HG02884 (cell line): ENCODE results near the gene GMPR.
A peak's percentile ranks its signal among the peaks of the same experiment; 100 is the strongest.

Source experiments
- ATAC-seq: cut with Tn5 transposase; IDR thresholded peaks from one replicate; pipeline ENCODE4 v1.9.1; 2021; ENCODE audit warnings: mild to moderate bottlenecking, moderate library complexity; ENCODE audit not compliant: unreplicated experiment

Gene GMPR

DNA sequence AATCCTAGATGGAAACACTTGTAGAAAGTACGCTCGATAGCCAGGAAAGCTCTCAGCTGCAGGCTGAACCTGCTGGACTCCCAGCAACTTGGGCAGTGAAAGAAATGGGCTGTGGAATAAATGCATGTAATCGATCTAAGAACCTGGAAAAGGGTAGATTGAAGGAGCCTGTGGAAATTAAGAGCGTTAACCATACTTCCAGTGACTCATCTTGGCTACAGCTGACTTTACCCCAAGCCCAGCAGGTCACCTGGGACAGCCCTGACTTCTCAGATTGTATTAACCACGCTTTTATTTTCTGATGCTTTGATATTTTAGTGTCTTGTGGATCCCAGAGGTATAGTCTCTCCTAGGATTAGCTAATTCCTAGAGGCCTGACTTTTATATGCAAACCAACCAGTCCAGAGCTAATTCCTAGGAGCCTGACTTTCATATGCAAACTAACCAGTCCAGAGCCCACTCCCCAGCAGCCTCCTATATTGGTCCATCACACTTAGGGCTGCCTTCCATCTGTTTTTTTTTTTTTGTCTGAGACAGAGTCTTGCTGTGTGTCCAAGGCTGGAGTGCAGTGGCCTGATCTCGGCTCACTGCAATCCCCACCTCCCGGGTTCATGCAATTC, 86.3 kb downstream of the GMPR start:
- ATAC-seq, result no peak

DNA sequence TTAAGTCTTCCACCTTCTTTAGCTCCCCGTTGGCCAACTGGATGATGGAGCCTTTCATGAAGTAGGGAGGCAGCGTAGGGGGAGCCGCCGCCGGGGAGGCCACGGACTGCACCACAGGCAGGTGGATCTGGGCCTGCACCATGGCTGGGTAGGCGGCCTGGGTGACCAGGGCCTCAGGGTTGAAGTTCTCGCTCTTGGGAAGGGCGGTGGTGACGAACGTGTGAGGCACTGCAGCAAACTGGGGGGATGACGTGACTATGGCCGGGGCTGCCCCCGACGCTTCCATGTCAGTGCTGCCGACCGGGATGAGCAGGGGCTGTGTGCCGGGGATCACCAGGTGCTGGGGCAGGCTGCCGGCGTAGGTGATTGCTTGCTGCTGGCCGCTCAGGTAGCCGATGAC, 88.1 kb downstream of the GMPR start:
- ATAC-seq, result no peak

DNA sequence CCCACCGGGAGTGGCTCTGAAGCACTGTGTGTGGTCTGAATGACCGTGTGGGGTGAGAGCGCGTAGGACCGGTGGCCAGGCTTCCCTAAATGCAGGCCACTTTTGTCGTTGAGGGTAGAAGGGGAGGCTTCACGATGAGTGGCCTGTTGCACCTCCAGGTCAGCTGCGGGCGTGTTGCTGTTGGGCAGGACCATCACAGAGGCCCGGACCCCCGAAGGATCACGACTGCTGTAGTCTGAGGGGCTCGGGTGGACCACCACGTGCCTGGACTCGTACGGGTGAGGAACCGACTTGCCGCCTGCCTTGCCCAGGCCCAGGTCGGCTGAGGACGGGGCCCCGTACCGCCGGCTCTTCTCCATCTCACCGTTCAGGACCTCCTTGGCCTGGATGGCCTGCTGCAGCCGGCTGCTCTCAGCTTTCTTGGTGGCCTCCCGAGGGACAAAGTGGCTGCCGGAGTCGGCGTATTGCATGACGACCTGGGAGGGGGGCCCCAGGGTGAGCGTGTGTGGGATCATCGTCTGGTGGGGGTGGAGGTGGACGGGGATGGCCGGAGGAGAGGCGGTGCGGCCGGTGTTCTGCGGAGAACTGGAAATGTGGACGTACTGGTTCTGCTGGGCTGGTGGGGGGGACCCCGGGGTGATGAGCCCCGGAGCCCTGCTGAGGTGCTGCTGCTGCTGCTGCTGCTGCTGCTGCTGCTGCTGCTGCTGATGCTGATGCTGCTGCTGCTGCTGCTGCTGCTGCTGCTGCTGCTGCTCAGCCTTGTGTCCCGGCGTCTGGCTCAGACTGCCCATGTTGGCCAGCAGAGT, 88.8 kb downstream of the GMPR start:
- no peak for ATAC-seq

DNA sequence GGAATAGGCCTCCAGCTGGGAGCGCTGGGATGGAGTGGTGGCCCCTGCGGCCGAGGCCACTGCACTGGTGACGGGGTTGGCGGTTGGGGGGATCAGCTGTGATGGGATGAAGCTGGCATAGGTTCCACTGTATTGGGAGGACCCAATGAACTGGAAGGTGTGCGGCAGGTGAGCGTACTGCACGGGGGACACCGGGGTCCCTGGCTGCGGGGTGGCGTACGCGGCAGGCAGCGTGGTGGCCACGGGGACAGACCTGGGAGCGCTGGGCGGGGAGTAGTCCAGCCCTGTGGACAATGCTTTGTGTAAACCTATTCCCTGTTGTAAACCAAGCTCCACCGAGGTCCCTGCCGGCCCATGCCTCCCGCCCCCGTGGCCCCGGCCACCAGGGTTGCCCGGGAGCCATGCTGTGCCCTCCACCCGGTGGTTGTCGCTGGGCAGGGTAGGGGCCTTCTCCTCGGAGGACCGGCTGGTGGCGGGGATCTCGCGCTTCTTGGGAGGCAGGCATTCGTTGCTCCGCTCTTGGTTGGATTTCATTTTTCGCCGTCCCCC, 89.5 kb downstream of the GMPR start:
- ATAC-seq, result no peak

DNA sequence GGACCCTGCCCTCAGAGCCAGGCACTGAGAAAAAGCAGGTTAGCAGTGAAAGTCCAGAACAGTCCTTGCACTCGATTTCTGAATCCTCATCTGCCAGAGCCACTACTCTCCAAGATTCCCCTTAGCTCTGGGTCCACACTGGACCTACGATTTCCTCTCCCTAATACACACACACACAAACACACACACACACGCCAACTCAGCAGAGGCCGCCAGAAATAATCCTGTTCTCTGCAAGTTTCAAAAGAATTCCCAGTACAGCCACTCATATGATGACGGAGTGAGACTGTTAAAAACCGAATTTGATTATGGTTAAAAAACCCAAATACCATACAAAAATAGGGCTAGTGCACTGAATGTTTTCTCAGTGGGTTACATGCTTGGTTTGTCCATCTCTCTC, 90.8 kb downstream of the GMPR start:
- no peak for ATAC-seq

DNA sequence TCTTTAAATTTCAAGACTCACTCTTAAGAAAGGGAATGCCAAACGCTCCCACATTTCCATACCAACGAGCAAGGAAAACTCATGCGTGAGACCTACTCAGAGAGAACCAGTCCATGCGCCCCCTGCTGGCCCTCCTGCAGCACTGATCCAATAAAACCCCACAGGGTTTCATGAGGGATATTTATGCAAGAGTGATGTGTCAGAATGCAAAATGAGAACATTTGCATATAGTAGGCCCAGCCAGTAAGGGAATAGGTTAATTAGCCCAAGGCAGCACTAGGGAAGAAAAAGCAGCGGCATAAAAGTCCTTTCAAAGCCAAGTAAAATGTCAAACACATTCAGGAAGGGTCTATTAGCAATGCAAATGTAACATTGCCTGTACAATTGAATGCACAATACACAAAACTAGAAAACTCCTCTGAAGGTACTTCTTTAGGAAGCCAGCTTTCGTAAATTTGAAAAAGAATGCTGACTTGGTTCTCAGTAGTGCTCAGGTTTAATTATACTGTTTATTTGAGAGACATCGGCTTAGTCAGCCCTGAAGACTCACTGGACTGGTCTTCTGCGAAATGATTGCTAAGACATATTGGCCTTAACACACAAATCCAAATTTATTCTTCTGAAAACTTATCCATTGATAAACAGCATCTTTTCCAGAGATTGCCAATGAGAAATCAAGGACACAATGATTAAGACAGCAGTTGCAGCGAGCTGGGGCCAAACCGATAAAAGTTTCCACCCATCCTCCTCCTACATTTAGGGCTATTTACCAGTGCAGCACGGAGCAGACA, 93.2 kb downstream of the GMPR start:
- ATAC-seq, result peak; percentile 44

DNA sequence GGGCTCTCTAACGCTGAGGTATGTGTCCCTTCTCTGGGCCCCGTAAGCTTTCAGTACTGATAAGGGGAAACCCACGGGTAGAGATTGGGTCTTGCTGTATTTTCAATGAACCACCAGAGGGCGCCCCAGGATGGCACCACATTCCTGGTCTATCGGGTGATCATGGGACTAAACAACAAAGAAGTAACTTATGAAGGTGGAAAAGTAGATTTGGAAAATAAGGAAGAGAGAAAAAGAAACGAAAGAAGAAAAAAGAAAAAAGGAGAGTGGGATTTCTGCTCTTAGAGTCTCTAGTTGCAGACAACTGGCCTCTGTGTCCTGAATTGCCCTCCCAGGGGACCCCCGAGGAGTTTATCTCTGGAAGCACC, 93.8 kb downstream of the GMPR start:
- ATAC-seq, result peak; percentile 89

DNA sequence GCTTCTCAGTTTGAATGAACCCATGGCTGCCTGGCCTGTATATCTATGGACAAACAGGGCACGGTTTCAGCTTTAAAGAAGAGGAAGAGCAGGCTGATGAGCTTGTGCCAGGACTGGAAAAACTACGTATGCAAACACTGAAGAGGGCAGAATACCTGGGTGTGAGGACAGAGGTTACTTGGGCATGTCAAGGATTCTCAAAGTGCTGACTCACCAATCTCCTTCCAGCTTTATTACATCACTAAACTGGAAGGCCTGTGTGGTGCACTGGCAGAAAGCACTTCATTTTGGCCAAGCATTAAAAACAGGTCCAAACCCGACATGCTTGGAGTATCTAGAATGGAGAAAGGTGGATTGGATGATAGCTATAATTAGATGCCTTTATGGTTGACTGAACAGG, 95.2 kb downstream of the GMPR start:
- no peak for ATAC-seq

DNA sequence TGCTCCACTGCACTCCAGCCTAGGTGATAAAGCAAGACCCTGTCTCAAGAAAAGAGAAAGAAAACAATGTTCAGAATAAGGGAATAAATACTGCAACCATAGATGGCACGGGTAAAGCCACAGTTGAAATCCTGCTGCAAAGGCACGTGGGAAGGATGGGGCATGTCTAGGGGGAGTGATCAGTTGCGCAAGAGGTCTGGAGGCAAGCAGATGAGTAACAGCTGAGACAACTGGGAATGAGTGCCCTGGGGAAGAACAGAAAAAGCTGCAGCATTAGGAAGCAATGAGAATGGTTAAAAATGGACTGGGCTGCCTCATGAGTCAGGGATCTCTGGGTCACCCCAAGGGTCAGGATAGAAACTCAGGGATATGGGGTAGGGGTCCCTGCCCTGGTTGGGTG, 96.3 kb downstream of the GMPR start:
- ATAC-seq, result no peak

DNA sequence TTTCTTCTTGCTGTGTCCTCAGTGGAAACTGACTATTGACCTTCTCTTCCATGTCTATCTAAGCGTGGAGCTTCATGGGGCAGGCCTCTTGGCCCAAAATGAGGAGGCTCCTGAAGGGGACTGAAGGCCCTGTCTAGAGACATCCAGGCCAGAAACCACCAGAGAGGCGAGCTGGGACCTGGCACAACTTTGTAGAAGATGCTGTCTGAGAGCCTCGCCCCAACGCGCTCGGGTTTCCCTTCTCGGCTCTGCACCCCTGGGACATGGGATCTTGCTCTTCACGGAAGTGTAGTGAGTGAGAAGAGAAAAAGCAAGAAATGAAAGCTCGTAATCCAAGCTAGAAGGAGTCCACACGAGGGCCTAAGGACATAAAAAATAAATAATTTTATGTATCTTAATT, 96.8 kb downstream of the GMPR start:
- no peak for ATAC-seq

DNA sequence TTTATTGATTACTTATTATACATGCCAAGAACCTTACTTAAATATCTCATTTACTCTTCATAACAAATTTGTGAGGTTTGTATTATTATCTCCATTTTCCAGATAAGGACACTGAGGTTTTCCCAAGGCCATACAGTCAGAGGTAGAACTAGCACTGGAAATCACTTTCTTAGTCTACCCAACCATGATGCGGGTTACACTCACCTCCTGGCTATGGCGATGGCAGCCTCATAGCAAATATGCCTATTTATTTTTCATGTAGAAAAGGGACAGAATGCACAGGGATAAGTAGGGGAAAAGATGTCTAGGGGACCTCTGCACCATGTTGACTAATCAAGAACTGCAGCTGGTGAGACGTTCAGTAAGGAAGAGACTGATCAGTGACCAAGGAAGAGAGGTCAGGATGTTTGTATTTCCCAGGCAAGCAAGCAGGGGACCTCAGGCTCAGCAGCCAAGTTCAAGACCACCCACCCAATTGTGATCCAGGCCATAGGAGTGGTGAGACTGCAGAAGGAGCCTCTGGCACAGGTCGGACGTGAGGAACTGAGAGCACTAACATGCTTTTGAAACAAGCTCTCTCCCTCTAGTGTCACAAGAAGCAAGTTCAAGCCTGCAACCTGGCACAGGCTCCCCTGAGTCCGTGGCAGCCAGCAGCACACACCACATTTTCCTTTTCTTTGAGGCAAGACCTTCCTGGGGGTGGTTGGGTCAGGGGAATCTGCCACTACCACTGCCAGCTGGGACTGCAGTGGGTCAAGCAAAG, 97.8 kb downstream of the GMPR start:
- ATAC-seq, result no peak

DNA sequence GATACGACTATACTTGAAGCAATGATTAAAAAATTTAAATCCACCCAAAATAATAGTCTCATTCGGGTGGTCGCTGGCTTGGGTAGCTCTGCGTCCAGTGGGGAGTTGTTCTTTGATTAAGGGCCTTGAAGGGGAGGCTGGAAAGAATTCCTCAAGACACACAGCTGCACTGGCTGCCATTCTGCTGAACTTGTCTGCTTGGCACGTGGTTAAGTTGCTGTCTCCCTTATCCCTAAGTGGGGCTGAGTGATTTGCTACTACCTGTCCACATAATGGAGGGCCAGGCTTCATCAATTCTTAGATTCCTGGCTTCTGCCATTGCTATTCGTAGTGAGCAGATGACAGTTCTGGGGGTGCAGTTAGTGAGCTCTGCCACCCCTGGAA, 98.5 kb downstream of the GMPR start:
- no peak for ATAC-seq

DNA sequence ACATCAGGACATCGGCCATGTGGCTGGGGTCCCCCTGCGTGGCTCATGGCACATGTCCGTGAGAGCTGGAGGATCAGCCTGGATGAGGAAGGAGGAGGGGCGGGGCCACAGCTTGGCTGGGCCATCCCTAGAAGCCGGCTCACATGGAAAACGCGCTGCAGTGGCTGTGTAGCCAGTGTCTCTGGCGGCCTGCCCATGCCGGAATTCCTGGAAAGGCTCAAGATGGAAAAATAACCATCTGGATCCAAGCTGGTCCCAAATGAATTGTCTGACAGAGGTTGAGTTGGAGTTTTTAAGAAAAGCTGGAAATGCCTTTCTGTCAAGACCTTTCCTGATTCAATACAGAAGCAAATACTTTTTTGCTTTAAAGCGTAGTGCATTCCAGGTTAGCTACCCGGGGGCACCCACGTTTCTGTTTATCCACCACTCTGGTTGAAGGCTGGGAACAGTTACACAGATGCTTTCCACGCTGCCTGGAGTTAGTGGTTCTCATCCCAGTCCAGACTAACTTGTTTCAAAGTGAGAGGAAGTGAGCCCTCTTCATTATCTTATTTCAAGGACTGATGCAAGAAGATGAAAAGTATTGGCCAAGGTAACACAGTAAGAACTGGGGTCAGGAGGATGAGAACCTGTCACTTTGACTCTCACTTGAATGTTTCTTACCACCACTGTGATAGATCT, 99.0 kb downstream of the GMPR start:
- ATAC-seq, result no peak

DNA sequence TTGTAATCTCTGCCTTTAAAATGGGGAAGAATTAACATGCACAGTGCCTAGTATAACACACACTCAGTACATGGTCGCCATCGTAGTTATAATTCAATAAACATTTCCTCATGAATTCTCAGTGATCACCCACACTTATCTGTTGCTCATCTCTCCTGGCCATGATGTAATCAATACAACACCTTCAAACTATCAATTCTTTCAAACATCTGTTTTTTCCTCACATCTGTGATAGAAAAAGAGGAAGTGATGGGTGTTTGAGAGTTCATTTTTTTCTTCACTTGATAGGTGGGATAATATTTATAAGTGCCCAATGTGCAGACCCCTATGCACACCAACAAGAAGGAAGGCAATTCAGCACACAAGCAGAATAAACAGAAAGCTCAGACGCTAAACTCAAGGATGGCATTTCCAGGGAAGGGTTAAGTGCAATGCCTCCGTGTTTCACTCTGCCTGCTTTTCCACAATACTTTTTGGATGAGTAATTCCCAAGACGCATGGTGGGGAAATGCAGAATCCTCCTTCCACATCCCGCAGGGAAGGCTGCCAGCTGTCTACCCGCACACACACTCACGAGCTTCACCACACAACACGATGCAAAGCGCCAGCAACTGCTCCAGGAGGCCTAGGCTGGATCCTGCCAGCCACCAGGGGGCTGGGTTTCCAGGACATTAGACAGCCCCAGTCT, 100.3 kb downstream of the GMPR start:
- ATAC-seq, result no peak

DNA sequence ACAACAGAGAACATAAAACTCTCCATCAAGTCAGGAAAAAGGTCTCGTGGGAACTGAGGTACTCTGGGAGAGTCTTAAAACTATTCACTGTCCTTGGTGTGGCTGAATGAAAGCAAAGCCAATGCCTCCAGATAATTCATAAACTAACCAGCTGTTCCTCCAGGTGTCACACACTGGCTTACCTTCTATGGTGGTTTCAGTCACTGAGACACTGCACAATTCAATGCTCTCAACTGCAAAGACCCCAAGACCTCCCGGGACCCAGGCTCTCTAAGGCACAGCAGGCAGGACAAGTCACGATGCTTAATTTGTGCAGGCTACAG, 100.8 kb downstream of the GMPR start:
- ATAC-seq, result no peak

DNA sequence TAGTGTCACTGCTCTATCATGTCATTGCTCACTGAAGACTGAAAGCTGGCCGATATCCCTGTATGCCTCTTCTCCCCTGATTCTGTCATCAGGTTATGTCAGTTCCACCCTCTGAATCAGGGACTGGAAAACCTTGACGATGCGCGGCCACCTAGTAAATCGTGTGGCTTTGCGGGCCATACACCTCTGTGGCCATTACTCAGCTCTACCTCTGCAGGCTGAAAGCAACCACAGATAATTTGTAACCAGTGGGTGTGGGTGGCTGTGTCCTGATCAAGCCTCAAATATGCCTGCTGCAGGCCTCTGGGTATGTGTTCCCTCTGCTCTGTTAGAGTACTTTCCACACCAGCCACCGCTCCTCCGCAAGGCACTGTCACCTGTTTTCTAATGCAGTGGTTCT, 105.2 kb downstream of the GMPR start:
- no peak for ATAC-seq

DNA sequence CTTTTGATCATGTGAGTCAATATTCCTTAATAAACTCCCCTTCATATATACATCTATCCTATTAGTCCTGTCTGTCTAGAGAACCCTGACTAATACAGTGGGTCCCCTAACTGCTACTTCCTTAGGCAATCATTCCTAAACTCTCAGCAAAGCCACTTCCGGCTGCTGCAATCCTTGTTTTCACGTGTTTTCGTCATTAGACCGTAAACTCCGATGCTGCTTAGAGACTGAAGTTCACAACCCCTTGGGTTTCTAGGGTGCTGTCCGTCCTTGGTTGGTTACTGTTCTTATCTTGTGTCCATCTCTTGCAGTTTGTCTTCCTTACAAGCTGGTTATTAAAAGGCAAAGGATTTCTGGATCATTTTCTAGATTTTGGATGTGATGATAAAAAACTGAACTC, 106.4 kb downstream of the GMPR start:
- ATAC-seq, result no peak
